ENCODE results near the gene MRPL39.

Gene MRPL39

DNA sequence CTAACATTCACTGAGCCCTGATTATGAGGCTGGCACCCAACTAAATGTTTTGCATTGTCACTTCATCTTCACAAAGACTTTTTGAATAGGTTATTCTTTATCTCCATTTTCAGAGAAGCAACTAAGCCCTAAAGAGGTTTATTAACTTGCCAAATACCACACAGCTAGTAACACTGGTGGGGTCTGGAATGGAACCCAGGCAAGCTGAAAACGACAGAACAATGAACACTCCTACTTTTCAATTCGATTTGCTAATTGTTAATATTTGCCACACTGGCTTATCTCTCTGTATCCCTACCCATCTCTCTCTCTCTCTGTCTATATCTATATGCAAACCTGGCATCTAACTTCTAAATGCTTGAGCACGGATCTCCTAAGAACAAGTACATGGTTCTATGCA, 40.6 kb downstream of the MRPL39 start:
- Histone ChIP-seq H3K9me3 (ENCODE audit: control insufficient read depth, insufficient read depth, low read length) (no peaks in the 10 kb centered on the region), H3K36me3 (ENCODE audit: control insufficient read depth, low read length) (peaks cover 76% of the 10 kb centered on the region), H3K27me3 (ENCODE audit: control insufficient read depth, low read length) (no peaks in the 10 kb centered on the region), H3K27ac (ENCODE audit: low read depth, low read length) (no peak overlapping the region), H3K79me2 (ENCODE audit: control insufficient read depth, low read length) (peaks cover 91% of the 10 kb centered on the region), H3K4me1 (ENCODE audit: control insufficient read depth, low read length) (peaks cover 84% of the 10 kb centered on the region), H3F3A (ENCODE audit: control insufficient read depth, insufficient read depth) (no peaks in the 10 kb centered on the region; the same call in 1 of the 2 replicates), H3K4me2 (ENCODE audit: low read length) (peak overlapping the region; percentile 1; the same call in 1 of the 2 replicates), H4K20me1 (ENCODE audit: control insufficient read depth, insufficient read depth, low read depth, low read length) (no peaks in the 10 kb centered on the region), H3K4me3 (ENCODE audit: low read length) (no peak overlapping the region), H3K9me2 (replicated peaks; ENCODE audit: control insufficient read depth, low read length) (no peaks in the 10 kb centered on the region)
- TF ChIP-seq, protein P1, sequence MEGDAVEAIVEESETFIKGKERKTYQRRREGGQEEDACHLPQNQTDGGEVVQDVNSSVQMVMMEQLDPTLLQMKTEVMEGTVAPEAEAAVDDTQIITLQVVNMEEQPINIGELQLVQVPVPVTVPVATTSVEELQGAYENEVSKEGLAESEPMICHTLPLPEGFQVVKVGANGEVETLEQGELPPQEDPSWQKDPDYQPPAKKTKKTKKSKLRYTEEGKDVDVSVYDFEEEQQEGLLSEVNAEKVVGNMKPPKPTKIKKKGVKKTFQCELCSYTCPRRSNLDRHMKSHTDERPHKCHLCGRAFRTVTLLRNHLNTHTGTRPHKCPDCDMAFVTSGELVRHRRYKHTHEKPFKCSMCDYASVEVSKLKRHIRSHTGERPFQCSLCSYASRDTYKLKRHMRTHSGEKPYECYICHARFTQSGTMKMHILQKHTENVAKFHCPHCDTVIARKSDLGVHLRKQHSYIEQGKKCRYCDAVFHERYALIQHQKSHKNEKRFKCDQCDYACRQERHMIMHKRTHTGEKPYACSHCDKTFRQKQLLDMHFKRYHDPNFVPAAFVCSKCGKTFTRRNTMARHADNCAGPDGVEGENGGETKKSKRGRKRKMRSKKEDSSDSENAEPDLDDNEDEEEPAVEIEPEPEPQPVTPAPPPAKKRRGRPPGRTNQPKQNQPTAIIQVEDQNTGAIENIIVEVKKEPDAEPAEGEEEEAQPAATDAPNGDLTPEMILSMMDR (IDR thresholded peaks at IDR 0.05; ENCODE audit: low read depth, low read length, poor library complexity, severe bottlenecking): no peak
- no peak for TF ChIP-seq EZH2phosphoT487 (IDR thresholded peaks at IDR 0.05; ENCODE audit: borderline replicate concordance, low read length)

DNA sequence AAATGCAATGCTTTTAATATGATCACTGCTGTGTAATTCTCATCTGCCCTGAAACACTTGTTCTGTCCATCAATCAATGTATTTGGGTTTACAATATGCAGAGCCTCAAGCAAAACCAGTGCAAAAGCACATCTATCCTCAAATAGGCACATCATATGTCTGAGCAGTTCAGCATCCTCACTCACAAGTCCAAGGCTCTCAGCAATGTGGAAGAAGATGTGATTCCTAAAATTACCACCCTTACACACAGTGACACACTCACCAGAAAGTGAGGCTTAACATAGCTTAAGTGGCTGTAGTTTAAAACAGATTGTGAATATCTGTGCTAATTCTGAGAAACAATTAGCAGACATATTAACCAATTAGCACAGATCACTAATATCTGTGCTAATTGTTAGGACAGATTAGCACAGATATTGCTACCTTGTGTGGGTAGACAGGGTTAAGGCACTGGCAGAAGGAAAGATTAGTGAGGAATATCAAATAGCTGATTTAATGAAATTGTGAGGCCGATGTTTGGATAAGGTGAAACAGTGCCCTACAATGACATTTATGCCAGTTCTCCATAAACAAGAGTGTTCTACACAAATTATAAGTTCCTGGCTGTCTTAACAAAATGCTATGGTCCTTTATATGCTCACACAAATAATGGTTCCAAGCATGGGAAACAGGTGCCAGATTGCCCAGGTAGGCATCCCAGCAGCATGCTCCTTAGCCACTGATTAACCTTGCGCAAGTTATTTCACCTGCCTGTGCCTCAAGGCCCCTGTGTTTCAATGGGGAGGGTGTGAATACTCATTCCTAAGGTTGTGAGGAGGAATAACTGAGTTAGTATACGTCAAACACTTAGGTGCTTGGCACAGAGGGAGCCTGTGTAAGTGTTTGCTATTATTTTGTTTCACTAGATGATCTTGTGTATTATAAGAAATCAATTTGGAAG, 41.7 kb downstream of the MRPL39 start:
- Histone ChIP-seq H3K4me2 (ENCODE audit: low read length) (peak overlapping the region; percentile 76), H3K27ac (ENCODE audit: low read depth, low read length) (no peak overlapping the region), H3K9me2 (replicated peaks; ENCODE audit: control insufficient read depth, low read length) (no peaks in the 10 kb centered on the region), H3K9me3 (ENCODE audit: control insufficient read depth, insufficient read depth, low read length) (no peaks in the 10 kb centered on the region), H3K4me3 (ENCODE audit: low read length) (peak overlapping the region; percentile 33), H3K79me2 (ENCODE audit: control insufficient read depth, low read length) (peaks cover 80% of the 10 kb centered on the region), H4K20me1 (ENCODE audit: control insufficient read depth, insufficient read depth, low read depth, low read length) (no peaks in the 10 kb centered on the region), H3F3A (ENCODE audit: control insufficient read depth, insufficient read depth) (no peaks in the 10 kb centered on the region; the same call in 1 of the 2 replicates), H3K36me3 (ENCODE audit: control insufficient read depth, low read length) (peaks cover 68% of the 10 kb centered on the region), H3K27me3 (ENCODE audit: control insufficient read depth, low read length) (no peaks in the 10 kb centered on the region), H3K4me1 (ENCODE audit: control insufficient read depth, low read length) (peaks cover 84% of the 10 kb centered on the region)
- TF ChIP-seq, protein P1 (IDR thresholded peaks at IDR 0.05; ENCODE audit: low read depth, low read length, poor library complexity, severe bottlenecking): no peak
- no peak for TF ChIP-seq EZH2phosphoT487 (IDR thresholded peaks at IDR 0.05; ENCODE audit: borderline replicate concordance, low read length)

DNA sequence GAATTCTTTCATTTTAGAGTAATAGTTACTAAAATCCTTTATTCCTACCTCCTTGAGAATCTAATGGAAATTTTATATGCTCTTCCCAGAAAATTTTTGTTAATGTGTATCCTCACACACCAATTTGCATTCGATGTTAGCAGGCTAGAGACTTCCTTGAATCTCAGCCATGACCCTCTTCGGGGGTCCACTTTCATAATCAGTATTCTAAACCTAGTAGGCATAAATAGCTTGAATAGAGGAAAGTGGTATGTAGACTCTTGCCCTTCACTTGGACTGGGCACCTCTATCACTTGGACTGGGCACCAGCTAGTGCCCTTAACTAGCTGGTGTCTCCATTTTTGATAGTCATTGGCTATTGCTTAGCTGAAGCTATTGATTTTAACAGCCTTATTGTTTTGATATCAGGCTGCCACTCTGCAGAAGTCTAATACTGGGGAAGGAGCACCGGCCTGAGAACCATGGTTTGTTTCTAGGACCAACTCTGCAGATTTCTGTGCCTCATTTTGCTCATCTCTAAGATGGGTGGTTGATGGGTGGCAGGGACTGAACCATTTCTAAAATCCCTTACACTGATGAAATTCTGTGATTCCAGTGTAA, 42.8 kb downstream of the MRPL39 start:
- Histone ChIP-seq H3F3A (ENCODE audit: control insufficient read depth, insufficient read depth) (no peaks in the 10 kb centered on the region; the same call in 1 of the 2 replicates), H3K4me3 (ENCODE audit: low read length) (peak overlapping the region; percentile 84), H3K27ac (ENCODE audit: low read depth, low read length) (no peak overlapping the region), H3K9me3 (ENCODE audit: control insufficient read depth, insufficient read depth, low read length) (no peaks in the 10 kb centered on the region), H3K36me3 (ENCODE audit: control insufficient read depth, low read length) (peaks cover 60% of the 10 kb centered on the region), H3K9me2 (replicated peaks; ENCODE audit: control insufficient read depth, low read length) (no peaks in the 10 kb centered on the region), H4K20me1 (ENCODE audit: control insufficient read depth, insufficient read depth, low read depth, low read length) (no peaks in the 10 kb centered on the region), H3K4me1 (ENCODE audit: control insufficient read depth, low read length) (peaks cover 83% of the 10 kb centered on the region), H3K79me2 (ENCODE audit: control insufficient read depth, low read length) (peaks cover 71% of the 10 kb centered on the region), H3K27me3 (ENCODE audit: control insufficient read depth, low read length) (no peaks in the 10 kb centered on the region), H3K4me2 (ENCODE audit: low read length) (peak overlapping the region; percentile 76)
- no peak for TF ChIP-seq EZH2phosphoT487 (IDR thresholded peaks at IDR 0.05; ENCODE audit: borderline replicate concordance, low read length)
- TF ChIP-seq, protein P1 (IDR thresholded peaks at IDR 0.05; ENCODE audit: low read depth, low read length, poor library complexity, severe bottlenecking): no peak
